ENCODE results near the gene IFT80.

DNA sequence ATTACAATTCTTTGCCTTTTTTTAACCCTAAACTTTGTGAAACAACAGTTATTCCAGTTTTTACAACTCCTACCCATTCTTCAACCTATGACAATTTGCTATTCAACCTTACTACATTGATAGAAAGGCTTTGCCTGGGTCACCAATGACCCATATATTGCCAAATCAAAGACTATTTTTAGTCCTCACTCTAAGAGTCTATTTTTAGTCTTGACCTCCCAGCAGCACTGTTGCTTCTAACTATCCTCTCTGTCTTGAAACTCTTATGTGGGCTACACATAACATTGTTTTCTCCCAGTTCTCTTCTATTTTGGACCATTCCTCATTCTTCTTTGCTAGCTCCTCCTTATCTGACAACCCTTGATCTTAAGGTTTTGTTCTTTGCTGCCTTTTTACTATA is 102.4 kb downstream of the IFT80 start:
- TF ChIP-seq, protein P1, sequence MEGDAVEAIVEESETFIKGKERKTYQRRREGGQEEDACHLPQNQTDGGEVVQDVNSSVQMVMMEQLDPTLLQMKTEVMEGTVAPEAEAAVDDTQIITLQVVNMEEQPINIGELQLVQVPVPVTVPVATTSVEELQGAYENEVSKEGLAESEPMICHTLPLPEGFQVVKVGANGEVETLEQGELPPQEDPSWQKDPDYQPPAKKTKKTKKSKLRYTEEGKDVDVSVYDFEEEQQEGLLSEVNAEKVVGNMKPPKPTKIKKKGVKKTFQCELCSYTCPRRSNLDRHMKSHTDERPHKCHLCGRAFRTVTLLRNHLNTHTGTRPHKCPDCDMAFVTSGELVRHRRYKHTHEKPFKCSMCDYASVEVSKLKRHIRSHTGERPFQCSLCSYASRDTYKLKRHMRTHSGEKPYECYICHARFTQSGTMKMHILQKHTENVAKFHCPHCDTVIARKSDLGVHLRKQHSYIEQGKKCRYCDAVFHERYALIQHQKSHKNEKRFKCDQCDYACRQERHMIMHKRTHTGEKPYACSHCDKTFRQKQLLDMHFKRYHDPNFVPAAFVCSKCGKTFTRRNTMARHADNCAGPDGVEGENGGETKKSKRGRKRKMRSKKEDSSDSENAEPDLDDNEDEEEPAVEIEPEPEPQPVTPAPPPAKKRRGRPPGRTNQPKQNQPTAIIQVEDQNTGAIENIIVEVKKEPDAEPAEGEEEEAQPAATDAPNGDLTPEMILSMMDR (IDR thresholded peaks at IDR 0.05), result no peak
- TF ChIP-seq POLR2A (IDR thresholded peaks at IDR 0.05), result no peak

Measured in thyroid gland (tissue), 4 donors.